ENCODE data around the gene GPR135. TPM values are rescaled to one million over a fixed set of nuclear protein-coding genes. Genes with fewer than 3 reads are reported as not detected.

GPR135 gene
- total RNA-seq, 1 experiment from 2014 or later = 6.7 TPM

DNA sequence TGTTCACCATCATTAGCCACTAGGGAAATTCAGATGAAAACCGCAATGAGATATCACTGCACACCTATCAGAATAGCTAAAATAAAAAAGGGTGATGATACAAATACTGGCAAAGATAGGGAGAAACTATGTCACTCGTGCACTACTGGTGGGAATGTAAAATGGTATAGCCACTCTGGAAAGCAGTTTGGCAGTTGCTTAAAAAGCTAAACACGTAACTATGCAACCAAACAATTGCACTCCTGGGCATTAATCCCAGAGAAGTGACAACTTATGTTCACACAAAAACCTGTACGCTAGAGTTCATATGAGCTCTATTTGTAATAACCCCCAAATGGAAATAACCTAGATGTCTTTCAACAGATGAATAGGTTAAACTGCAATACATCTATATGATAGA, 35.4 kb downstream of the GPR135 start:
- no peak for TF ChIP-seq EZH2phosphoT487 (IDR thresholded peaks at IDR 0.05; ENCODE audit: borderline replicate concordance, low read length)
- TF ChIP-seq, protein P1, sequence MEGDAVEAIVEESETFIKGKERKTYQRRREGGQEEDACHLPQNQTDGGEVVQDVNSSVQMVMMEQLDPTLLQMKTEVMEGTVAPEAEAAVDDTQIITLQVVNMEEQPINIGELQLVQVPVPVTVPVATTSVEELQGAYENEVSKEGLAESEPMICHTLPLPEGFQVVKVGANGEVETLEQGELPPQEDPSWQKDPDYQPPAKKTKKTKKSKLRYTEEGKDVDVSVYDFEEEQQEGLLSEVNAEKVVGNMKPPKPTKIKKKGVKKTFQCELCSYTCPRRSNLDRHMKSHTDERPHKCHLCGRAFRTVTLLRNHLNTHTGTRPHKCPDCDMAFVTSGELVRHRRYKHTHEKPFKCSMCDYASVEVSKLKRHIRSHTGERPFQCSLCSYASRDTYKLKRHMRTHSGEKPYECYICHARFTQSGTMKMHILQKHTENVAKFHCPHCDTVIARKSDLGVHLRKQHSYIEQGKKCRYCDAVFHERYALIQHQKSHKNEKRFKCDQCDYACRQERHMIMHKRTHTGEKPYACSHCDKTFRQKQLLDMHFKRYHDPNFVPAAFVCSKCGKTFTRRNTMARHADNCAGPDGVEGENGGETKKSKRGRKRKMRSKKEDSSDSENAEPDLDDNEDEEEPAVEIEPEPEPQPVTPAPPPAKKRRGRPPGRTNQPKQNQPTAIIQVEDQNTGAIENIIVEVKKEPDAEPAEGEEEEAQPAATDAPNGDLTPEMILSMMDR (conservative IDR thresholded peaks at IDR 0.05; ENCODE audit: low read depth, low read length) = no peak
- no peak for TF ChIP-seq EZH2 (IDR thresholded peaks at IDR 0.05; ENCODE audit: low read length, unreplicated experiment)
- Histone ChIP-seq H3K27ac (ENCODE audit: low read length) (no peak overlapping the region), H3K27me3 (ENCODE audit: low read length) (no peaks in the 10 kb centered on the region), H3K9me2 (replicated peaks; ENCODE audit: low read length) (no peaks in the 10 kb centered on the region), H4K20me1 (ENCODE audit: low read length) (no peaks in the 10 kb centered on the region), H2AFZ (ENCODE audit: low read length) (no peak overlapping the region), H3K36me3 (ENCODE audit: low read depth, low read length) (no peaks in the 10 kb centered on the region), H3K9me3 (ENCODE audit: low read length) (no peaks in the 10 kb centered on the region), H3K4me2 (ENCODE audit: low read length) (no peak overlapping the region), H3K79me2 (ENCODE audit: low read length) (no peaks in the 10 kb centered on the region), H3K4me3 (ENCODE audit: low read length) (no peak overlapping the region), H3K9ac (ENCODE audit: low read length) (no peak overlapping the region), H3F3A (ENCODE audit: low read length, unreplicated experiment) (no peaks in the 10 kb centered on the region), H3K4me1 (ENCODE audit: insufficient read depth, low read length) (peaks cover 7% of the 10 kb centered on the region)
- POLR2A ChIA-PET (ENCODE audit: unreplicated experiment) = no interaction called here
- intact Hi-C loops (cut with micrococcal nuclease) = no loop called here
- DNase-seq (no peak), ATAC-seq (no peak)
- CTCF ChIA-PET = no interaction called here
- no TSS peak for BruUV-seq (replicated peaks)

- no peak overlapping the region for H3K9ac ChIP-seq (ENCODE audit: low read length)
- H3K79me2 ChIP-seq (ENCODE audit: low read length) = no peaks in the 10 kb centered on the region
- no peaks in the 10 kb centered on the region for H3K9me3 ChIP-seq (ENCODE audit: low read length)
- TF ChIP-seq EZH2 (IDR thresholded peaks at IDR 0.05; ENCODE audit: low read length, unreplicated experiment) = no peak
- TF ChIP-seq, protein P1 (conservative IDR thresholded peaks at IDR 0.05; ENCODE audit: low read depth, low read length) = peak; percentile 79
- H3K27me3 ChIP-seq (ENCODE audit: low read length) = no peaks in the 10 kb centered on the region
- no peak overlapping the region for H3K4me2 ChIP-seq (ENCODE audit: low read length)
- ChIA-PET POLR2A (ENCODE audit: unreplicated experiment) (interaction anchor here (0.5 kb wide), 1 partner anchor 303 kb away, joined by 3 read pairs; no protein-coding TSS in a partner anchor), CTCF (interaction anchor here (0.5 to 1.0 kb wide), 5 partner anchors 28 to 234 kb away, joined by 3 to 6 read pairs (median 3); no protein-coding TSS in a partner anchor)
- no peak overlapping the region for H2AFZ ChIP-seq (ENCODE audit: low read length)
- no peaks in the 10 kb centered on the region for H4K20me1 ChIP-seq (ENCODE audit: low read length)
- H3F3A ChIP-seq (ENCODE audit: low read length, unreplicated experiment) = no peaks in the 10 kb centered on the region
- peaks cover 7% of the 10 kb centered on the region for H3K4me1 ChIP-seq (ENCODE audit: insufficient read depth, low read length)
- BruUV-seq (replicated peaks) = no TSS peak
- H3K9me2 ChIP-seq (replicated peaks; ENCODE audit: low read length) = no peaks in the 10 kb centered on the region
- H3K4me3 ChIP-seq (ENCODE audit: low read length) = no peak overlapping the region
- DNase-seq (peak; percentile 54), ATAC-seq (peak; percentile 51)
- intact Hi-C loops (cut with micrococcal nuclease) = loop anchor here (1.0 kb wide), 1 partner anchor 301 kb away; no protein-coding TSS in a partner anchor
- no peak overlapping the region for H3K27ac ChIP-seq (ENCODE audit: low read length)
- no peaks in the 10 kb centered on the region for H3K36me3 ChIP-seq (ENCODE audit: low read depth, low read length)
These were observed 36.6 kb downstream of the GPR135 start for GRCh38 chr14:59428581-59429012.
